ENCODE measurements around the gene SLC15A5. TPM values are rescaled to one million over a fixed set of nuclear protein-coding genes. Genes with fewer than 3 reads are reported as not detected.

SLC15A5 gene
- total RNA-seq, 1 donor from 2014 or later: not detected

DNA sequence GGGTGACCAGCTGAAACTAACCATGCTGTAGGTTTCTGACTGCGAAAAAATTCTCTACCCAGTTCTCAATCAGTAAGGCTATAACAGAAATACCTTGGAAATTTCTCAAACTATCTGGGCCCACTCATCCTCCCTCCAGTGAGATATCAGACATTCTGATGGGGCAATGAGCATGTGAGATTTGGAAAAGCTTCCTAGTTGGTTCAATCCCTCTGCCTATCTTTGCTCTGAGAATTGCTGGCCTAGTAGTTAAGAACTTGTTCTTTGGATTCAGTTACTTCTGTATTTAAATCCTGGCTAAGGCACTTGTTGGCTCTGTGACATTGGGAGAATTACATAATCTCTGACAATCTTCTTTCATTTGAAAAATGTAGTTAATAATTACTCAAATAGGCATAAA is 119.4 kb downstream of the SLC15A5 start:
- Mint-ChIP-seq H3K36me3 (ENCODE audit: low read depth) (no peaks in the 10 kb centered on the region), H3K9me3 (ENCODE audit: low read depth) (no peaks in the 10 kb centered on the region), H3K4me1 (ENCODE audit: low read depth) (no peaks in the 10 kb centered on the region), H3K4me3 (ENCODE audit: unreplicated experiment) (no peak overlapping the region), H3K27me3 (ENCODE audit: low read depth) (peaks cover under 1% of the 10 kb centered on the region), H3K27ac (ENCODE audit: unreplicated experiment) (no peak overlapping the region)
- DNase-seq (ENCODE audit: low spot score): no peak
- TF ChIP-seq CTCF (IDR thresholded peaks at IDR 0.05): no peak

DNA sequence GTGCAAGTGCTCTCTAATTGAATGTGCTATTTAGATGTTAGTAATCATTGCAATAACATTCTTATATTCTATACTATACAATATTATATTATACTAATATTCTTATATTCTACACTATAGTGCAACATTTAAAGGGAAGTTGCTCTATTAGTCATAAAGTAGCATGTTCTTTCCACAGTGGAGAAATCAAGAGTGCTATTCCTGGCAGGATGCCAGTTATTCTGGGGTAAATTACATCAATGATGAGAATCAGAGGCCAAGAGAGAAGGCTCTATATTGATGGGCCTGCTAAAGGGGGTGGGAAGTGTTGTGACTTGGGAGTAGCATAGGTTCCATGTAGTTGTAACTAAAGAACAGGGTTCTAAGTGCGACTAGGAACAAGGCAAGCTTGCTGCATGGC is 121.5 kb downstream of the SLC15A5 start:
- Mint-ChIP-seq H3K36me3 (ENCODE audit: low read depth) (no peaks in the 10 kb centered on the region), H3K4me3 (ENCODE audit: unreplicated experiment) (no peak overlapping the region), H3K9me3 (ENCODE audit: low read depth) (no peaks in the 10 kb centered on the region), H3K27me3 (ENCODE audit: low read depth) (no peaks in the 10 kb centered on the region), H3K4me1 (ENCODE audit: low read depth) (no peaks in the 10 kb centered on the region), H3K27ac (ENCODE audit: unreplicated experiment) (no peak overlapping the region)
- DNase-seq (ENCODE audit: low spot score): no peak
- no peak for TF ChIP-seq CTCF (IDR thresholded peaks at IDR 0.05)

GRCh38 chr12:16154990-16155389 is 122.5 kb downstream of the SLC15A5 start:
- TF ChIP-seq CTCF (IDR thresholded peaks at IDR 0.05): no peak
- DNase-seq (ENCODE audit: low spot score): no peak
- Mint-ChIP-seq H3K4me1 (ENCODE audit: low read depth) (no peaks in the 10 kb centered on the region), H3K4me3 (ENCODE audit: unreplicated experiment) (no peak overlapping the region), H3K27me3 (ENCODE audit: low read depth) (no peaks in the 10 kb centered on the region), H3K36me3 (ENCODE audit: low read depth) (no peaks in the 10 kb centered on the region), H3K27ac (ENCODE audit: unreplicated experiment) (no peak overlapping the region), H3K9me3 (ENCODE audit: low read depth) (no peaks in the 10 kb centered on the region)

DNA sequence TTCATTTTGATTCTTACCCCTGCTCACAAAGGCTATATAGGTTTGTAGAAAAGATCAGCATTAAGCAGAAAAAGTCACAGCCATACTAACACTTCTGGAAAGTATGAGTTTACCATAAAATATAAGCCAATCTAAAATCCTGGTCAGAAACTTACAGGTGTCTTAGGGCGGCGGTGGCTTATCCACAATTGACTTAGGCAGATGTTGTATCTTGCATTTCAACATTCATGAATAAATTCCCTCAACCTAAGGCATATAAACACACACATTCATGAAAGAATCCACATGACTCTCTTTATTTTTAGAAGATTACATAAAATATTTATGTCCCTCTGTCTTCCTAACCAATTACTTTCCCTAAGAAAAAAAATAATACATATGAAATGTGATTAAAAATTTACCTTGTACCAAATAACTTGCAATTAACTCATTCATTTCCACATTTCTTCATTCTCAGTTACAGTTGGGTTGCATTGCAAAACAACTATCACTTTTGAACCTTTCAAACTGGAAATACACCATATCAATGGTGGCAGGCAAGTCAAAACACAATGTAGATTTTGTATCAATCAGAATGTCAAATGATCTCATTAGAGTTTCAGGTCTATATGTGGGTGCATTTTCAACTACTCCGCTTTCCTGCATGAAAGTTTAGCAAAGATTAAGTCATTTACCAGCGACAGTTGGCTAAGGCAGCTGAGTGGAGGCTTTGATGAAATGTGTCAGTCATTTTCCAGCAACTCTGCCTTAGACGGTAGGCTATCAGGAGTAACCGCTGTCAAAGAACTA is 124.4 kb downstream of the SLC15A5 start:
- no peak for DNase-seq (ENCODE audit: low spot score)
- H3K27me3 Mint-ChIP-seq (ENCODE audit: low read depth): no peaks in the 10 kb centered on the region
- H3K27ac Mint-ChIP-seq (ENCODE audit: unreplicated experiment): no peak overlapping the region
- no peaks in the 10 kb centered on the region for H3K4me1 Mint-ChIP-seq (ENCODE audit: low read depth)
- H3K4me3 Mint-ChIP-seq (ENCODE audit: unreplicated experiment): no peak overlapping the region
- no peak for TF ChIP-seq CTCF (IDR thresholded peaks at IDR 0.05)
- no peaks in the 10 kb centered on the region for H3K9me3 Mint-ChIP-seq (ENCODE audit: low read depth)
- H3K36me3 Mint-ChIP-seq (ENCODE audit: low read depth): no peaks in the 10 kb centered on the region

DNA sequence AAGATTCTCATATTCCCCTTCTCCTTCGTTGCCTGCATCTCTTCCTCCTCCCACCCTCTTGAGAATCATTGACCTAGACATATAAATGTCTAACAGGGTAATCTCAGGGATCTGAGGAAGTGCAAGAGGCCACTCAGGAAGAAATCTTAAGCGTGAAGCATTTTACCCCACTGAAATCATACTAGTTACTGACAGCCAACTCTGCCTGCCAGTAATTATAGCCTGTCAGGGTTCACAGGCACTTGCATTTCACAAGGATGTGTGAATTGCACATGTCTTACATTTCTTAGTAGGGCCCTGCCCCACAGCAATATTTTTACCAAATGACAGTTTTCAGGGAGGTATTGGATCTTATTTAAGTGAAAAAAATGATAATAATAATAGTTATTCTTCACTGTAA is 127.2 kb downstream of the SLC15A5 start:
- H3K4me1 Mint-ChIP-seq (ENCODE audit: low read depth): no peaks in the 10 kb centered on the region
- H3K9me3 Mint-ChIP-seq (ENCODE audit: low read depth): no peaks in the 10 kb centered on the region
- DNase-seq (ENCODE audit: low spot score): no peak
- no peaks in the 10 kb centered on the region for H3K36me3 Mint-ChIP-seq (ENCODE audit: low read depth)
- H3K27me3 Mint-ChIP-seq (ENCODE audit: low read depth): peaks cover 3% of the 10 kb centered on the region
- no peak for TF ChIP-seq CTCF (IDR thresholded peaks at IDR 0.05)
- H3K27ac Mint-ChIP-seq (ENCODE audit: unreplicated experiment): no peak overlapping the region
- H3K4me3 Mint-ChIP-seq (ENCODE audit: unreplicated experiment): no peak overlapping the region
